A673 (cell line): ENCODE results near the gene CLVS2. TPM values are rescaled to one million over a fixed set of nuclear protein-coding genes. Genes with fewer than 3 reads are reported as not detected.

Experiments used
- Bru-seq: library from RNA; stranded (reverse); fragments of 400-500 nt; gene quantifications from one replicate; lab custom pipeline; 2021; lab: Mats Ljungman, UMichigan
- BruChase-seq, 2 experiments: library from RNA; stranded (reverse); fragments of 400-500 nt; gene quantifications; one replicate each; lab custom pipeline; 2021; lab: Mats Ljungman, UMichigan
- BruUV-seq: library from RNA; stranded (reverse); fragments of 400-500 nt; replicated peaks from 2 replicates; lab custom pipeline; 2021; lab: Mats Ljungman, UMichigan
- CTCF ChIA-PET: fragments of 300-600 bp; sonication (Branson Sonifier 250); formaldehyde crosslinking; loops from one replicate; lab custom pipeline; 2022; ENCODE audit warnings: antibody characterized with exemption; lab: Charles Lee
- POLR2A ChIA-PET: fragments of 300-600 bp; sonication (Branson Sonifier 250); formaldehyde crosslinking; loops from one replicate; lab custom pipeline; 2022; ENCODE audit warnings: antibody characterized with exemption; ENCODE audit not compliant: low non-redundant PET; lab: Charles Lee
- DNase-seq: peaks from one replicate; pipeline ENCODE4 v3.0.0-alpha.2; 2015; ENCODE audit warnings: low spot score
- H3K27ac ChIP-seq: fragments of 200-600 bp; sonication (generic); 2 replicates; pipeline ENCODE4 v1.5.1; 2016; ENCODE audit warnings: mixed run types, low read depth, mild to moderate bottlenecking, mixed read lengths, antibody characterized with exemption, low read length; ENCODE audit not compliant: poor library complexity, severe bottlenecking
- H3K27me3 ChIP-seq: fragments of 200-600 bp; sonication (generic); replicated peaks from 2 replicates; pipeline ENCODE4 v1.6.1; 2017; ENCODE audit warnings: mixed run types, low read depth, mild to moderate bottlenecking, mixed read lengths, antibody characterized with exemption, low read length; ENCODE audit not compliant: insufficient read depth, poor library complexity
- H3K36me3 ChIP-seq: fragments of 200-600 bp; sonication (generic); 2 replicates; pipeline ENCODE4 v1.6.1; 2016; ENCODE audit warnings: mixed run types, mild to moderate bottlenecking, mixed read lengths, antibody characterized with exemption, low read length; ENCODE audit not compliant: insufficient read depth, poor library complexity, severe bottlenecking
- H3K4me1 ChIP-seq: fragments of 200-600 bp; sonication (generic); 2 replicates; pipeline ENCODE4 v1.6.1; 2017; ENCODE audit warnings: mixed run types, mild to moderate bottlenecking, mixed read lengths, antibody characterized with exemption, low read length; ENCODE audit not compliant: insufficient read depth, poor library complexity, severe bottlenecking
- H3K4me3 ChIP-seq: fragments of 200-600 bp; sonication (generic); 2 replicates; pipeline ENCODE4 v1.5.1; 2016; ENCODE audit warnings: low read depth, mixed run types, mild to moderate bottlenecking, mixed read lengths, low read length; ENCODE audit not compliant: poor library complexity, severe bottlenecking
- H3K9me3 ChIP-seq: fragments of 200-600 bp; sonication (generic); 2 replicates; pipeline ENCODE4 v1.6.1; 2016; ENCODE audit warnings: mixed run types, low read depth, mild to moderate bottlenecking, mixed read lengths, antibody characterized with exemption, low read length; ENCODE audit not compliant: poor library complexity, severe bottlenecking
- EZH2 ChIP-seq: fragments of 200-600 bp; sonication (generic); IDR thresholded peaks from 2 replicates; pipeline ENCODE4 v1.6.1; 2017; ENCODE audit warnings: borderline replicate concordance, low read depth, mild to moderate bottlenecking, mixed read lengths, antibody characterized with exemption, low read length; ENCODE audit not compliant: poor library complexity, severe bottlenecking
- intact Hi-C: fragments of 100-400 bp; cut with micrococcal nuclease; formaldehyde crosslinking; loops from one replicate; pipeline ENCODE4 v1.10.0; 2022; ENCODE audit not compliant: unreplicated experiment
- long read RNA-seq: library from polyadenylated mRNA; stranded (forward); transcript quantifications from one replicate; pipeline ENCODE4 v2.0.0, GENCODE V29; 2022
- total RNA-seq: library from RNA; stranded (reverse); gene quantifications from 2 replicates; pipeline ENCODE4 v1.2.3, GENCODE V29; 2021
- TF ChIP-seq, protein P1 (sequence below): fragments of 300-800, 200-600 bp; sonication (generic); conservative IDR thresholded peaks from 2 replicates; pipeline ENCODE4 v1.5.1; 2017; ENCODE audit warnings: low read depth, mild to moderate bottlenecking, antibody characterized with exemption, low read length, moderate library complexity, mixed read lengths

Gene CLVS2
- total RNA-seq (84.9 and 89.6 TPM in 2 replicates), Bru-seq, nascent RNA (percentile 99 among the genes with signal in this experiment), BruChase-seq, experiment 1, labeled RNA remaining after a 2-hour chase (percentile 98 among the genes with signal in this experiment), BruChase-seq, experiment 2, labeled RNA remaining after a 6-hour chase (percentile 96 among the genes with signal in this experiment)
- long read RNA-seq, full-length matches to known transcripts: 65 of 126 reads
- long read RNA-seq, partial matches to known transcripts: 40 of 126 reads
- long read RNA-seq, other reads (novel, unspliced or antisense): 21 of 126 reads

- Histone ChIP-seq H3K36me3 (peaks cover 11% of the 10 kb centered on the region), H3K9me3 (no peaks in the 10 kb centered on the region), H3K4me1 (peaks cover 18% of the 10 kb centered on the region), H3K27ac (peak within 1 kb of the TSS; percentile 80), H3K27me3 (no peaks in the 10 kb centered on the region), H3K4me3 (peak within 1 kb of the TSS; percentile 86)
- intact Hi-C loops: loop anchor here (2.0 to 5.0 kb wide), 6 partner anchors 125 to 386 kb away; no protein-coding TSS in a partner anchor
- no TSS peak for BruUV-seq
- no peak for TF ChIP-seq EZH2
- TF ChIP-seq, protein P1, sequence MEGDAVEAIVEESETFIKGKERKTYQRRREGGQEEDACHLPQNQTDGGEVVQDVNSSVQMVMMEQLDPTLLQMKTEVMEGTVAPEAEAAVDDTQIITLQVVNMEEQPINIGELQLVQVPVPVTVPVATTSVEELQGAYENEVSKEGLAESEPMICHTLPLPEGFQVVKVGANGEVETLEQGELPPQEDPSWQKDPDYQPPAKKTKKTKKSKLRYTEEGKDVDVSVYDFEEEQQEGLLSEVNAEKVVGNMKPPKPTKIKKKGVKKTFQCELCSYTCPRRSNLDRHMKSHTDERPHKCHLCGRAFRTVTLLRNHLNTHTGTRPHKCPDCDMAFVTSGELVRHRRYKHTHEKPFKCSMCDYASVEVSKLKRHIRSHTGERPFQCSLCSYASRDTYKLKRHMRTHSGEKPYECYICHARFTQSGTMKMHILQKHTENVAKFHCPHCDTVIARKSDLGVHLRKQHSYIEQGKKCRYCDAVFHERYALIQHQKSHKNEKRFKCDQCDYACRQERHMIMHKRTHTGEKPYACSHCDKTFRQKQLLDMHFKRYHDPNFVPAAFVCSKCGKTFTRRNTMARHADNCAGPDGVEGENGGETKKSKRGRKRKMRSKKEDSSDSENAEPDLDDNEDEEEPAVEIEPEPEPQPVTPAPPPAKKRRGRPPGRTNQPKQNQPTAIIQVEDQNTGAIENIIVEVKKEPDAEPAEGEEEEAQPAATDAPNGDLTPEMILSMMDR: no peak
- ChIA-PET POLR2A (no interaction called here), CTCF (interaction anchor here (0.6 kb wide), 1 partner anchor 157 kb away, joined by 4 read pairs; no protein-coding TSS in a partner anchor)
- peak; percentile 95 for DNase-seq
Measured at GRCh38 chr6:122995921-122996793, at the start of gene CLVS2. TSS of gene CLVS2 (plus strand) at chr6:122996235. CDS start at chr6:122997778, 1,543 bp downstream.

DNA sequence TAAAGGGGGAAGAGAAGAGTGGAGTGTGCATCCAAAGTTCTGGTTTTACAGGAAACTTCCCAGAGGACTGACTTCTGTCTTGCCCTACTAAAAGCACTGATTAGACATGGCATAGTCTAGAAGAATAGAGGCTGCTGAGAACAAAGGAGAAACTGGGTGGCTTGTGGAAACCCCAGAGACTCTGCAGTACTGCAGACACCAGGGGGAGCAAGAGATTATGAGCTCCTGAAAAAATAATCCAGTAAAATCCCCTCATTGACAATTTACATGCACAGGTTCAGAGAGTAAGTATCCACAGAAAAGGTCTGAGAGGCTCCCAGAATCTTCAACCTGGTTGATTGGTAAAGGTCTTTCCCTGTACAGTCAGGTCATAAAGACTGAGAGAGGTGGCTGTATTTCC, 48.7 kb upstream of the CLVS2 start:
- BruUV-seq: no TSS peak
- CTCF ChIA-PET: interaction anchor here (0.8 to 1.2 kb wide), 3 partner anchors 50 to 433 kb away, joined by 3 to 4 read pairs (median 3); no protein-coding TSS in a partner anchor
- Histone ChIP-seq H3K27ac (no peak overlapping the region), H3K27me3 (no peaks in the 10 kb centered on the region), H3K4me3 (no peak overlapping the region), H3K4me1 (no peaks in the 10 kb centered on the region), H3K36me3 (no peaks in the 10 kb centered on the region), H3K9me3 (no peaks in the 10 kb centered on the region)
- intact Hi-C loops: loop anchor here (5.0 kb wide), 2 partner anchors 275 to 365 kb away; no protein-coding TSS in a partner anchor
- TF ChIP-seq, protein P1: peak; percentile 73
- TF ChIP-seq EZH2: no peak
- DNase-seq: peak; percentile 78
- POLR2A ChIA-PET: interaction anchor here (0.7 to 1.0 kb wide), 2 partner anchors 49 to 50 kb away, joined by 3 to 5 read pairs; no protein-coding TSS in a partner anchor

- BruUV-seq: no TSS peak
- intact Hi-C loops: no loop called here
- TF ChIP-seq, protein P1: no peak
- TF ChIP-seq EZH2: no peak
- no peaks in the 10 kb centered on the region for H3K4me1 ChIP-seq
- CTCF ChIA-PET: interaction anchor here (0.6 kb wide), 1 partner anchor 80 kb away, joined by 7 read pairs; no protein-coding TSS in a partner anchor
- H3K27me3 ChIP-seq: no peaks in the 10 kb centered on the region
- no peak overlapping the region for H3K27ac ChIP-seq
- peak; percentile 29 for DNase-seq
- H3K36me3 ChIP-seq: no peaks in the 10 kb centered on the region
- peaks cover 18% of the 10 kb centered on the region for H3K9me3 ChIP-seq
- H3K4me3 ChIP-seq: no peak overlapping the region
- POLR2A ChIA-PET: no interaction called here
Measured at GRCh38 chr6:122953766-122954165, 42.3 kb upstream of the CLVS2 start.
